ENCODE results near the gene GAB4.

GAB4 gene

GRCh38 chr22:16956290-16956689 is 51.7 kb downstream of the GAB4 start:
- no peak for TF ChIP-seq MAX (IDR thresholded peaks at IDR 0.05; ENCODE audit: low read depth, low read length)
- TF ChIP-seq POLR2A (IDR thresholded peaks at IDR 0.05; ENCODE audit: extremely low read depth, insufficient read length) = no peak
- TF ChIP-seq CTCF (IDR thresholded peaks at IDR 0.05; ENCODE audit: low read depth, low read length) = no peak
- no peak for TF ChIP-seq MYC (IDR thresholded peaks at IDR 0.05; ENCODE audit: low read depth, low read length)
- DNase-seq (ENCODE audit: low read depth) = no peak
- H3K4me3 ChIP-seq (ENCODE audit: low read depth, low read length) = no peak overlapping the region

- no peak for DNase-seq (ENCODE audit: low read depth)
- TF ChIP-seq CTCF (IDR thresholded peaks at IDR 0.05; ENCODE audit: low read depth, low read length) (no peak), POLR2A (IDR thresholded peaks at IDR 0.05; ENCODE audit: extremely low read depth, insufficient read length) (no peak), MAX (IDR thresholded peaks at IDR 0.05; ENCODE audit: low read depth, low read length) (no peak)
Observed at GRCh38 chr22:16955678-16956210, 52.3 kb downstream of the GAB4 start.

GRCh38 chr22:16955081-16955480 is 52.9 kb downstream of the GAB4 start:
- DNase-seq (ENCODE audit: low read depth) = no peak
- TF ChIP-seq MAX (IDR thresholded peaks at IDR 0.05; ENCODE audit: low read depth, low read length) (no peak), MYC (IDR thresholded peaks at IDR 0.05; ENCODE audit: low read depth, low read length) (no peak), CTCF (IDR thresholded peaks at IDR 0.05; ENCODE audit: low read depth, low read length) (no peak), POLR2A (IDR thresholded peaks at IDR 0.05; ENCODE audit: extremely low read depth, insufficient read length) (no peak)
- no peak overlapping the region for H3K4me3 ChIP-seq (ENCODE audit: low read depth, low read length)

More at GRCh38 chr22:16955678-16956210, 52.3 kb downstream of the GAB4 start:
- H3K4me3 ChIP-seq (ENCODE audit: low read depth, low read length) = no peak overlapping the region

- DNase-seq (ENCODE audit: low read depth) = no peak
- H3K4me3 ChIP-seq (ENCODE audit: low read depth, low read length) = no peak overlapping the region
- TF ChIP-seq MYC (IDR thresholded peaks at IDR 0.05; ENCODE audit: low read depth, low read length) (no peak), CTCF (IDR thresholded peaks at IDR 0.05; ENCODE audit: low read depth, low read length) (no peak), POLR2A (IDR thresholded peaks at IDR 0.05; ENCODE audit: extremely low read depth, insufficient read length) (no peak), MAX (IDR thresholded peaks at IDR 0.05; ENCODE audit: low read depth, low read length) (no peak)
Observed at GRCh38 chr22:16954060-16954403, 54.0 kb downstream of the GAB4 start.

- no peak for DNase-seq (ENCODE audit: low read depth)
- no peak overlapping the region for H3K4me3 ChIP-seq (ENCODE audit: low read depth, low read length)
- TF ChIP-seq POLR2A (IDR thresholded peaks at IDR 0.05; ENCODE audit: extremely low read depth, insufficient read length) (no peak), MYC (IDR thresholded peaks at IDR 0.05; ENCODE audit: low read depth, low read length) (no peak), MAX (IDR thresholded peaks at IDR 0.05; ENCODE audit: low read depth, low read length) (no peak), CTCF (IDR thresholded peaks at IDR 0.05; ENCODE audit: low read depth, low read length) (no peak)
Observed at GRCh38 chr22:16953206-16954059, 54.6 kb downstream of the GAB4 start.
